ENCODE data around the gene GLI1. TPM values are rescaled to one million over a fixed set of nuclear protein-coding genes. Genes with fewer than 3 reads are reported as not detected.

GLI1 gene
- total RNA-seq, 2 experiments from 2014 or later = 0.31 to 0.85 TPM

DNA sequence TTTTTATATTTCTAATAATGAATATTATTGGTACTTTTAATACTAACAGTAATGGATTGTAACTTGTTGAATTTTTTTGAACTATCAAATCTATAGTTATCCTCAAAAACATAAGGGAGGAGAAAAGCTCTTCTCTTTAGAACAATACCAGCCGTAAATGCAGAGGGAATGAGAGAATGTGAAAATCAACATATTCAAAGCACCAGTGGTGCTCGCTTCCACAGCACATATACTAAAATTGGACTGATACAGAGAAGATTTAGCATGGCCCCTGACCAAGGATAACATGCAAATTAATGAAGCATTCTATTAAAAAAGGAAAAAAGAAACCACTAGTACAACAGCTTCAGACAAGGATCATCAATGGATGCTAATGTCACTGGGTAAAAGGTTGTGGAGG, 44.5 kb upstream of the GLI1 start:
- no peaks in the 10 kb centered on the region for H3K4me1 ChIP-seq (ENCODE audit: insufficient read depth, low read length)
- Mint-ChIP-seq H3K36me3 (ENCODE audit: low read depth) (peaks cover 42% of the 10 kb centered on the region), H3K4me3 (no peak overlapping the region), H3K27ac (no peak overlapping the region), H3K9me3 (no peaks in the 10 kb centered on the region), H3K4me1 (ENCODE audit: low read depth) (peaks cover 56% of the 10 kb centered on the region), H3K27me3 (no peaks in the 10 kb centered on the region)
- CTCF ChIA-PET = no interaction called here
- H3K36me3 ChIP-seq (ENCODE audit: insufficient read depth, low read length) = peaks cover 16% of the 10 kb centered on the region
- DNase-seq (no peak), ATAC-seq (ENCODE audit: poor library complexity) (no peak)
- no peak overlapping the region for H3K27ac ChIP-seq (ENCODE audit: low read depth in 1 of 2, low read length in 2 of 2)
- POLR2A ChIA-PET = interaction anchor here (0.8 kb wide), 1 partner anchor 195 kb away, joined by 3 read pairs; no protein-coding TSS in a partner anchor
- no peaks in the 10 kb centered on the region for H3K27me3 ChIP-seq (ENCODE audit: control insufficient read depth in 1 of 2, insufficient read depth in 2 of 2, low read length in 2 of 2)
- no peak overlapping the region for H3K4me3 ChIP-seq (ENCODE audit: low read length)
- TF ChIP-seq CTCF (IDR thresholded peaks at IDR 0.05) = no peak
- no peaks in the 10 kb centered on the region for H3K9me3 ChIP-seq (ENCODE audit: control insufficient read depth in 1 of 2, insufficient read depth in 1 of 2, low read length in 2 of 2)
- intact Hi-C loops (cut with DNase I, micrococcal nuclease) = no loop called here

GRCh38 chr12:57416039-57416996, 43.3 kb upstream of the GLI1 start:
- intact Hi-C loops (cut with DNase I, micrococcal nuclease) = no loop called here
- H3K4me1 Mint-ChIP-seq (ENCODE audit: low read depth) = peaks cover 56% of the 10 kb centered on the region
- no peaks in the 10 kb centered on the region for H3K27me3 Mint-ChIP-seq
- no peak overlapping the region for H3K4me3 ChIP-seq (ENCODE audit: low read length)
- H3K36me3 Mint-ChIP-seq (ENCODE audit: low read depth) = peaks cover 50% of the 10 kb centered on the region
- no peaks in the 10 kb centered on the region for H3K9me3 ChIP-seq (ENCODE audit: control insufficient read depth in 1 of 2, insufficient read depth in 1 of 2, low read length in 2 of 2)
- peak overlapping the region; percentile 40 for H3K27ac Mint-ChIP-seq
- peaks cover 14% of the 10 kb centered on the region for H3K36me3 ChIP-seq (ENCODE audit: insufficient read depth, low read length)
- DNase-seq (no peak), ATAC-seq (ENCODE audit: poor library complexity) (no peak)
- H3K9me3 Mint-ChIP-seq = no peaks in the 10 kb centered on the region
- H3K4me3 Mint-ChIP-seq = no peak overlapping the region
- CTCF ChIA-PET = interaction anchor here (0.7 kb wide), 1 partner anchor 841 kb away, joined by 3 read pairs; no protein-coding TSS in a partner anchor
- TF ChIP-seq CTCF (IDR thresholded peaks at IDR 0.05) = no peak
- no peaks in the 10 kb centered on the region for H3K4me1 ChIP-seq (ENCODE audit: insufficient read depth, low read length)
- POLR2A ChIA-PET = no interaction called here
- no peak overlapping the region for H3K27ac ChIP-seq (ENCODE audit: low read depth in 1 of 2, low read length in 2 of 2)
- no peaks in the 10 kb centered on the region for H3K27me3 ChIP-seq (ENCODE audit: control insufficient read depth in 1 of 2, insufficient read depth in 2 of 2, low read length in 2 of 2)

- H3K9me3 Mint-ChIP-seq = no peaks in the 10 kb centered on the region
- peaks cover 3% of the 10 kb centered on the region for H3K4me1 ChIP-seq (ENCODE audit: insufficient read depth, low read length)
- H3K9me3 ChIP-seq (ENCODE audit: control insufficient read depth in 1 of 2, insufficient read depth in 1 of 2, low read length in 2 of 2) = no peaks in the 10 kb centered on the region
- H3K27me3 ChIP-seq (ENCODE audit: control insufficient read depth in 1 of 2, insufficient read depth in 2 of 2, low read length in 2 of 2) = no peaks in the 10 kb centered on the region
- POLR2A ChIA-PET = no interaction called here
- H3K4me3 ChIP-seq (ENCODE audit: low read length) = no peak overlapping the region
- no peak for TF ChIP-seq CTCF (IDR thresholded peaks at IDR 0.05)
- peaks cover 53% of the 10 kb centered on the region for H3K4me1 Mint-ChIP-seq (ENCODE audit: low read depth)
- H3K36me3 ChIP-seq (ENCODE audit: insufficient read depth, low read length) = peaks cover 18% of the 10 kb centered on the region
- H3K4me3 Mint-ChIP-seq = no peak overlapping the region
- no peaks in the 10 kb centered on the region for H3K27me3 Mint-ChIP-seq
- DNase-seq (no peak), ATAC-seq (ENCODE audit: poor library complexity) (no peak)
- CTCF ChIA-PET = interaction anchor here (0.6 kb wide), 1 partner anchor 8 kb away, joined by 4 read pairs; no protein-coding TSS in a partner anchor
- H3K27ac Mint-ChIP-seq = peak overlapping the region; percentile 23
- H3K36me3 Mint-ChIP-seq (ENCODE audit: low read depth) = peaks cover 50% of the 10 kb centered on the region
- H3K27ac ChIP-seq (ENCODE audit: low read depth in 1 of 2, low read length in 2 of 2) = no peak overlapping the region
- intact Hi-C loops (cut with DNase I, micrococcal nuclease) = no loop called here
These were observed 41.3 kb upstream of the GLI1 start for GRCh38 chr12:57418255-57418654.

Measured in CD4-positive, alpha-beta T cell (primary cell).